Thyroid gland (tissue), 4 donors: ENCODE results near the gene PGLYRP1.

Experiments
- CTCF ChIP-seq, 6 experiments: fragments of 200-600 bp in 3 of 6; fragments of 450-650 bp in 3 of 6; sonication (generic) in 3 of 6; IDR thresholded peaks; one replicate each; pipeline ENCODE4 v1.5.1; 2016 to 2019; ENCODE audit warnings: antibody characterized with exemption in 6 of 6, mild to moderate bottlenecking in 2 of 6, inconsistent platforms in 1 of 6, moderate library complexity in 1 of 6
- POLR2A ChIP-seq, 2 donors: fragments of 450-650 bp; IDR thresholded peaks; one replicate each; pipeline ENCODE4 v1.6.1; 2017; ENCODE audit warnings: antibody characterized with exemption in 2 of 2, mild to moderate bottlenecking in 2 of 2, moderate library complexity in 1 of 2

GRCh38 chr19:46030812-46031550 is 8.1 kb upstream of the PGLYRP1 start:
- TF ChIP-seq POLR2A (IDR thresholded peaks at IDR 0.05) (no peak), CTCF (IDR thresholded peaks at IDR 0.05) (no peak)
